Activated T-helper 17 cell treated with anti-CD3 and anti-CD28 coated beads, Interleukin-2, amount 50 U/mL, for 72 hours (primary cell): Measurements from ENCODE around the gene HBA1. TPM values are rescaled to one million over a fixed set of nuclear protein-coding genes. Genes with fewer than 3 reads are reported as not detected.
A peak's percentile ranks its signal among the peaks of the same experiment; 100 is the strongest.
"Not testable (repeated sequence)": the region's sequence is repeated elsewhere in the genome, so short reads cannot be mapped to it uniquely, and the experiment has no call there.

Source experiments
- ATAC-seq: fragments of 150-1000 bp; cut with Tn5 transposase; replicated peaks from 2 replicates; pipeline ENCODE4 v1.10.0; 2021; ENCODE audit warnings: mild to moderate bottlenecking, moderate library complexity
- H3K27ac Mint-ChIP-seq: one replicate; pipeline ENCODE4 v1.8.0; 2022; ENCODE audit warnings: mixed read lengths
- H3K27me3 Mint-ChIP-seq: one replicate; pipeline ENCODE4 v1.8.0; 2022; ENCODE audit warnings: mixed read lengths
- H3K36me3 Mint-ChIP-seq: one replicate; pipeline ENCODE4 v1.8.0; 2022; ENCODE audit warnings: low read depth, mild to moderate bottlenecking, mixed read lengths
- H3K4me1 Mint-ChIP-seq: one replicate; pipeline ENCODE4 v1.8.0; 2022; ENCODE audit warnings: mixed read lengths
- H3K4me3 Mint-ChIP-seq: one replicate; pipeline ENCODE4 v1.8.0; 2022; ENCODE audit warnings: mild to moderate bottlenecking, mixed read lengths
- H3K9me3 Mint-ChIP-seq: one replicate; pipeline ENCODE4 v1.8.0; 2022; ENCODE audit warnings: mixed read lengths
- total RNA-seq, 2 donors: library from RNA; stranded (reverse); gene quantifications; one replicate each; pipeline ENCODE4 v1.2.3, GENCODE V29; 2022

Gene HBA1
- total RNA-seq, 2 donors from 2014 or later: not detected

DNA sequence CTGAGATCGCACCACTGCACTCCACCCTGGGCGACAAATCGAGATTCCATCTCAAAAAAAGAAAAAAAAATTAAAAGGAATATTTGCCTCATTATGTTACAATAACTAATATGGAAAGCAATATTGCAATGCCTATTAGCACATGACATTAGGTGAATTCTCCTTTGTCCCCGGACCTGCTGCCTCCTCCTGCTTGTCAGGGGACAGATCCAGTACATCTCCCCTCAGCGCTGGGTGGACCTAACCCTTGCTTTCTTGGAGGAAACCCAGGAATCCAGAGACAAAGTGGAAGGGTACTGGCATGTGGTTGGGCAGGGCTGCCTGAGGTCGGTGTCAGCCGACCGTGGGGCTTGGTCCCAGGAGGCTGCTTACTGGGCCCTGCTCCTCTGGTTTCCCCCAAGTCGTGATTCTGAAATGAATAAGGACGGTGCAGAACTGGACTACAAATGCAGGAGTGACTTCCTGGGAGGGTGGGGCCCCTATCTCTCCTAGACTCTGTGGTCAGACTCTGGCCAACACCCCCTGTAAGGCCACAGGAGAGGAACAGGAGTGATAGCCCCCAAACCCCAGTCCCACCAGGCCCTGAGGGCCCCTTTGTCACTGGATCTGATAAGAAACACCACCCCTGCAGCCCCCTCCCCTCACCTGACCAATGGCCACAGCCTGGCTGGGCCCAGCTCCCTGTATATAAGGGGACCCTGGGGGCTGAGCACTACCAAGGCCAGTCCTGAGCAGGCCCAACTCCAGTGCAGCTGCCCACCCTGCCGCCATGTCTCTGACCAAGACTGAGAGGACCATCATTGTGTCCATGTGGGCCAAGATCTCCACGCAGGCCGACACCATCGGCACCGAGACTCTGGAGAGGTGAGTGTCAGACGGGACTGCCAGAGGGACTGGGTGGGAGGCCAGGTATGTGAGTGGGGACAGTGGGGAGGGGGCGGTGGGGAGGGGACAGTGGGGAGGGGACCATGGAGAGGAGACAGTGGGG, 24.0 kb upstream of the HBA1 start, which contains the start of gene HBZ:
Gene HBZ (plus strand): TSS at position 504 of the 988 bp plus-strand sequence. CDS start 266 bp downstream, at position 770.
- H3K27ac Mint-ChIP-seq: no peak within 1 kb of the TSS
- H3K27me3 Mint-ChIP-seq: peaks cover 14% of the 10 kb centered on the region
- H3K9me3 Mint-ChIP-seq: no peaks in the 10 kb centered on the region
- no peaks in the 10 kb centered on the region for H3K36me3 Mint-ChIP-seq
- no peak for ATAC-seq
- H3K4me1 Mint-ChIP-seq: peaks cover 5% of the 10 kb centered on the region
- H3K4me3 Mint-ChIP-seq: no peak within 1 kb of the TSS

GRCh38 chr16:153129-153521, 23.4 kb upstream of the HBA1 start:
- H3K9me3 Mint-ChIP-seq, H3K4me3 Mint-ChIP-seq, H3K27ac Mint-ChIP-seq, H3K36me3 Mint-ChIP-seq, H3K4me1 Mint-ChIP-seq, ATAC-seq: not testable (repeated sequence)
- peaks cover 18% of the 10 kb centered on the region for H3K27me3 Mint-ChIP-seq

DNA sequence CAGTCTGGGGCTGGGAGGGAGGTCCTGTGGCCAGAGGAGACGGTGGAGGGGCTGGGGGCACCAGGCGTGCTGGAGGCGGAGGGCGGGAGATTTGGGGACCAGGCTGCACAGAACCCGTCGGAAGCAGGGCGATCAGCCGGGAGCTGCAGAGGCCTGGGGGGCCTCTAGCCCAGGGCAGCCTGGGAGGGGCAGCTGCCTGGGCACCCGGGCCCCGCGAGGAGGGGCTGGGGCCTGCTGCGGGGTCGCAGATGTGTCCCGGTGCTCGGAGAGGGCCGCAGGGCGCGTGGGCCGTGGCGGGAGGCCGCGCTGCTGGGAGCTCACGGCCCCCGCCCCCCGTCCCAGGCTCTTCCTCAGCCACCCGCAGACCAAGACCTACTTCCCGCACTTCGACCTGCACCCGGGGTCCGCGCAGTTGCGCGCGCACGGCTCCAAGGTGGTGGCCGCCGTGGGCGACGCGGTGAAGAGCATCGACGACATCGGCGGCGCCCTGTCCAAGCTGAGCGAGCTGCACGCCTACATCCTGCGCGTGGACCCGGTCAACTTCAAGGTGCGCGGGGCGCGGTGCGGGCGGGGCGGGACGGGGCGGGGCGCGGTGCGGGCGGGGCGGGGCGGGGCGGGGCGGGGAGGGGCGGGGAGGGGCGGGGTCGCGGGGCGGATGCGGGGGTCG, 22.8 kb upstream of the HBA1 start:
- peak; percentile 57 for ATAC-seq
- H3K4me3 Mint-ChIP-seq: peak overlapping the region; percentile 61
- not testable (repeated sequence) for H3K4me1 Mint-ChIP-seq, H3K36me3 Mint-ChIP-seq, H3K27ac Mint-ChIP-seq, H3K9me3 Mint-ChIP-seq
- H3K27me3 Mint-ChIP-seq: peaks cover 20% of the 10 kb centered on the region

GRCh38 chr16:154217-155030, 22.1 kb upstream of the HBA1 start:
- H3K36me3 Mint-ChIP-seq: no peaks in the 10 kb centered on the region
- peaks cover 22% of the 10 kb centered on the region for H3K27me3 Mint-ChIP-seq
- H3K9me3 Mint-ChIP-seq: no peaks in the 10 kb centered on the region

GRCh38 chr16:155031-155398, 21.5 kb upstream of the HBA1 start:
- peak overlapping the region; percentile 61 for H3K4me3 Mint-ChIP-seq
- no peaks in the 10 kb centered on the region for H3K36me3 Mint-ChIP-seq
- no peaks in the 10 kb centered on the region for H3K9me3 Mint-ChIP-seq
- no peak overlapping the region for H3K27ac Mint-ChIP-seq
- H3K4me1 Mint-ChIP-seq: peaks cover 5% of the 10 kb centered on the region
- H3K27me3 Mint-ChIP-seq: peaks cover 25% of the 10 kb centered on the region
- ATAC-seq: no peak

More at GRCh38 chr16:154217-155030, 22.1 kb upstream of the HBA1 start:
- peak; percentile 39 for ATAC-seq
- peaks cover 5% of the 10 kb centered on the region for H3K4me1 Mint-ChIP-seq
- peak overlapping the region; percentile 61 for H3K4me3 Mint-ChIP-seq
- H3K27ac Mint-ChIP-seq: no peak overlapping the region

- H3K36me3 Mint-ChIP-seq: no peaks in the 10 kb centered on the region
- peaks cover 35% of the 10 kb centered on the region for H3K27me3 Mint-ChIP-seq
- no peak overlapping the region for H3K4me3 Mint-ChIP-seq
- no peak for ATAC-seq
- H3K4me1 Mint-ChIP-seq: peaks cover 5% of the 10 kb centered on the region
- H3K9me3 Mint-ChIP-seq: no peaks in the 10 kb centered on the region
- no peak overlapping the region for H3K27ac Mint-ChIP-seq
These were observed 17.2 kb upstream of the HBA1 start for GRCh38 chr16:159136-159849.

DNA sequence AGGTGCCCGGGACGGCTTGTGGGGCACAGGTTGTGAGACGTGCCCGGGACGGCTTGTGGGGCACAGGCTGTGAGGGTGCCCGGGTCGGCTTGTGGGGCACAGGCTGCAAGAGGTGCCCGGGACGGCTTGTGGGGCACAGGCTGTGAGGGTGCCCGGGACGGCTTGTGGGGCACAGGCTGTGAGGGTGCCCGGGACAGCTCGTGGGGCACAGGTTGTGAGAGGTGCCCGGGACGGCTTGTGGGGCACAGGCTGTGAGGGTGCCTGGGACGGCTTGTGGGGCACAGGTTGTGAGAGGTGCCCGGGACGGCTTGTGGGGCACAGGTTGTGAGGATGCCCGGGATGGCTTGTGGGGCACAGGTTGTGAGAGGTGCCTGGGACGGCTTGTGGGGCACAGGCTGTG, 16.2 kb upstream of the HBA1 start:
- H3K9me3 Mint-ChIP-seq, H3K4me1 Mint-ChIP-seq, H3K27ac Mint-ChIP-seq, H3K36me3 Mint-ChIP-seq, ATAC-seq, H3K4me3 Mint-ChIP-seq: not testable (repeated sequence)
- peaks cover 29% of the 10 kb centered on the region for H3K27me3 Mint-ChIP-seq

- H3K9me3 Mint-ChIP-seq: no peaks in the 10 kb centered on the region
- ATAC-seq: no peak
- H3K4me3 Mint-ChIP-seq: no peak overlapping the region
- H3K36me3 Mint-ChIP-seq: no peaks in the 10 kb centered on the region
- H3K27me3 Mint-ChIP-seq: peaks cover 27% of the 10 kb centered on the region
- no peak overlapping the region for H3K27ac Mint-ChIP-seq
- H3K4me1 Mint-ChIP-seq: no peaks in the 10 kb centered on the region
These were observed 15.7 kb upstream of the HBA1 start for GRCh38 chr16:160691-161190.

GRCh38 chr16:162271-162991, 14.0 kb upstream of the HBA1 start:
- no peak overlapping the region for H3K4me3 Mint-ChIP-seq

GRCh38 chr16:163139-163538, 13.3 kb upstream of the HBA1 start:
- not testable (repeated sequence) for H3K27ac Mint-ChIP-seq, H3K4me1 Mint-ChIP-seq, ATAC-seq, H3K9me3 Mint-ChIP-seq, H3K36me3 Mint-ChIP-seq, H3K4me3 Mint-ChIP-seq
- peaks cover 28% of the 10 kb centered on the region for H3K27me3 Mint-ChIP-seq

More at GRCh38 chr16:162271-162991, 14.0 kb upstream of the HBA1 start:
- Mint-ChIP-seq H3K9me3 (no peaks in the 10 kb centered on the region), H3K36me3 (no peaks in the 10 kb centered on the region), H3K4me1 (no peaks in the 10 kb centered on the region), H3K27ac (no peak overlapping the region), H3K27me3 (peaks cover 32% of the 10 kb centered on the region)
- no peak for ATAC-seq

DNA sequence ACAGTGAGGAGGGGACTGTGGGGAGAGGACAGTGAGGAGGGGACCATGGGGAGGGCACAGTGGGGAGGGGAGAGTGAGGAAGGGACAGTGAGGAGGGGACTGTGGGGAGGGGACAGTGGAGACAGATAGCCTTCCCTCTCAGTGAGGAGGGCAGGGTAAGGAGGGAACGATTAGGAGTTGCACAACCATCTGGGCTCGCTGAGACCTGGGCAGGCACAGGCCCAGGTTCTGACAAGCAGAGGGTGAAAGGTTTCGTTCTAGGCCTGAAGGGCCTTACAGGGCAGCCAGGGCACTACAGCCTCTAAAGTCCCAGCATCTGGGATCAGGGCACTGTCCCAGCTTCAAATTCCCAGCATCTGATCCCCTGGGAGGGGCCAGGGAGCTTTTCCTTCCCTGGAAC, 12.8 kb upstream of the HBA1 start:
- peaks cover 27% of the 10 kb centered on the region for H3K27me3 Mint-ChIP-seq
- H3K4me3 Mint-ChIP-seq, H3K9me3 Mint-ChIP-seq, H3K4me1 Mint-ChIP-seq, H3K36me3 Mint-ChIP-seq, H3K27ac Mint-ChIP-seq: not testable (repeated sequence)
- peak; percentile 22 for ATAC-seq

DNA sequence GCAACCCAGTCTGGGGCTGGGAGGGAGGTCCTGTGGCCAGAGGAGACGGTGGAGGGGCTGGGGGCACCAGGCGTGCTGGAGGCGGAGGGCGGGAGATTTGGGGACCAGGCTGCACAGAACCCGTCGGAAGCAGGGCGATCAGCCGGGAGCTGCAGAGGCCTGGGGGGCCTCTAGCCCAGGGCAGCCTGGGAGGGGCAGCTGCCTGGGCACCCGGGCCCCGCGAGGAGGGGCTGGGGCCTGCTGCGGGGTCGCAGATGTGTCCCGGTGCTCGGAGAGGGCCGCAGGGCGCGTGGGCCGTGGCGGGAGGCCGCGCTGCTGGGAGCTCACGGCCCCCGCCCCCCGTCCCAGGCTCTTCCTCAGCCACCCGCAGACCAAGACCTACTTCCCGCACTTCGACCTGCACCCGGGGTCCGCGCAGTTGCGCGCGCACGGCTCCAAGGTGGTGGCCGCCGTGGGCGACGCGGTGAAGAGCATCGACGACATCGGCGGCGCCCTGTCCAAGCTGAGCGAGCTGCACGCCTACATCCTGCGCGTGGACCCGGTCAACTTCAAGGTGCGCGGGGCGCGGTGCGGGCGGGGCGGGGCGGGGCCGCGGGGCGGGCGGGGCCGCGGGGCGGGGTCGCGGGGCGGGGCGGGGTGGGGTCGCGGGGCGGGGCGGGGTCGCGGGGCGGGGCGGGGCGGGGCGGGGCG, 12.2 kb upstream of the HBA1 start:
- not testable (repeated sequence) for H3K9me3 Mint-ChIP-seq, H3K36me3 Mint-ChIP-seq, H3K4me3 Mint-ChIP-seq, H3K4me1 Mint-ChIP-seq, H3K27ac Mint-ChIP-seq
- peaks cover 26% of the 10 kb centered on the region for H3K27me3 Mint-ChIP-seq
- ATAC-seq: peak; percentile 60
